ENCODE measurements around the gene OPHN1. TPM values are rescaled to one million over a fixed set of nuclear protein-coding genes. Genes with fewer than 3 reads are reported as not detected.
"Not testable (repeated sequence)": the region's sequence is repeated elsewhere in the genome, so short reads cannot be mapped to it uniquely, and the experiment has no call there.

Gene OPHN1
- total and polyA plus RNA-seq, 3 experiments from 2014 or later: 0.20 TPM; not detected in 2

- no peaks in the 10 kb centered on the region for H3K4me1 ChIP-seq (ENCODE audit: insufficient read depth, low read length)
- no peaks in the 10 kb centered on the region for H3K4me1 Mint-ChIP-seq
- H3K36me3 ChIP-seq (ENCODE audit: insufficient read depth, low read length): no peaks in the 10 kb centered on the region
- no peak overlapping the region for H3K4me3 Mint-ChIP-seq
- ChIA-PET POLR2A (no interaction called here), CTCF (no interaction called here)
- no peak overlapping the region for H3K4me3 ChIP-seq (ENCODE audit: low read length)
- H3K27ac Mint-ChIP-seq: no peak overlapping the region
- no peak overlapping the region for H3K27ac ChIP-seq (ENCODE audit: low read depth, low read length)
- H3K27me3 ChIP-seq (ENCODE audit: insufficient read depth, low read length, poor library complexity, severe bottlenecking): no peaks in the 10 kb centered on the region
- no peaks in the 10 kb centered on the region for H3K9me3 Mint-ChIP-seq
- peaks cover 2 to 3% of the 10 kb centered on the region in 2 donors for H3K27me3 Mint-ChIP-seq
- no peak for DNase-seq
- H3K36me3 Mint-ChIP-seq: no peaks in the 10 kb centered on the region
- H3K9me3 ChIP-seq (ENCODE audit: low read length): no peaks in the 10 kb centered on the region
Measured at GRCh38 chrX:68403038-68403437, 30.3 kb downstream of the OPHN1 start.

- CTCF ChIA-PET: no interaction called here
- no peaks in the 10 kb centered on the region for H3K27me3 ChIP-seq (ENCODE audit: insufficient read depth, low read length, poor library complexity, severe bottlenecking)
- no peak overlapping the region for H3K27ac Mint-ChIP-seq
- no peak overlapping the region for H3K27ac ChIP-seq (ENCODE audit: low read depth, low read length)
- H3K4me1 ChIP-seq (ENCODE audit: insufficient read depth, low read length): no peaks in the 10 kb centered on the region
- no peaks in the 10 kb centered on the region for H3K4me1 Mint-ChIP-seq
- H3K9me3 Mint-ChIP-seq: no peaks in the 10 kb centered on the region
- no peaks in the 10 kb centered on the region for H3K36me3 Mint-ChIP-seq
- H3K27me3 Mint-ChIP-seq: peaks cover 2 to 3% of the 10 kb centered on the region in 2 donors
- H3K4me3 Mint-ChIP-seq: no peak overlapping the region
- POLR2A ChIA-PET: no interaction called here
- DNase-seq: no peak
- H3K4me3 ChIP-seq (ENCODE audit: low read length): no peak overlapping the region
- H3K36me3 ChIP-seq (ENCODE audit: insufficient read depth, low read length): no peaks in the 10 kb centered on the region
- H3K9me3 ChIP-seq (ENCODE audit: low read length): no peaks in the 10 kb centered on the region
Measured at GRCh38 chrX:68402094-68402493, 31.2 kb downstream of the OPHN1 start.

- H3K4me1 ChIP-seq (ENCODE audit: insufficient read depth, low read length): no peaks in the 10 kb centered on the region
- Mint-ChIP-seq H3K4me3 (no peak overlapping the region), H3K36me3 (no peaks in the 10 kb centered on the region), H3K27me3 (peaks cover 0 to 3% of the 10 kb centered on the region in 2 donors), H3K4me1 (no peaks in the 10 kb centered on the region), H3K27ac (no peak overlapping the region), H3K9me3 (no peaks in the 10 kb centered on the region)
- CTCF ChIA-PET: no interaction called here
- no peak overlapping the region for H3K27ac ChIP-seq (ENCODE audit: low read depth, low read length)
- H3K27me3 ChIP-seq (ENCODE audit: insufficient read depth, low read length, poor library complexity, severe bottlenecking): no peaks in the 10 kb centered on the region
- POLR2A ChIA-PET: no interaction called here
- H3K9me3 ChIP-seq (ENCODE audit: low read length): no peaks in the 10 kb centered on the region
- H3K4me3 ChIP-seq (ENCODE audit: low read length): no peak overlapping the region
- DNase-seq: no peak
- H3K36me3 ChIP-seq (ENCODE audit: insufficient read depth, low read length): no peaks in the 10 kb centered on the region
Measured at GRCh38 chrX:68398291-68398690, 35.0 kb downstream of the OPHN1 start.

- Histone ChIP-seq H3K27me3 (ENCODE audit: insufficient read depth, low read length, poor library complexity, severe bottlenecking) (no peaks in the 10 kb centered on the region), H3K4me3 (ENCODE audit: low read length) (no peak overlapping the region), H3K9me3 (ENCODE audit: low read length) (no peaks in the 10 kb centered on the region), H3K4me1 (ENCODE audit: insufficient read depth, low read length) (no peaks in the 10 kb centered on the region), H3K36me3 (ENCODE audit: insufficient read depth, low read length) (no peaks in the 10 kb centered on the region), H3K27ac (ENCODE audit: low read depth, low read length) (no peak overlapping the region)
- Mint-ChIP-seq H3K27me3 (peaks cover 0 to 3% of the 10 kb centered on the region in 2 donors), H3K4me1 (no peaks in the 10 kb centered on the region), H3K4me3 (no peak overlapping the region), H3K36me3 (no peaks in the 10 kb centered on the region), H3K27ac (no peak overlapping the region), H3K9me3 (no peaks in the 10 kb centered on the region)
- ChIA-PET POLR2A (no interaction called here), CTCF (no interaction called here)
- DNase-seq: no peak
Measured at GRCh38 chrX:68396953-68397352, 36.3 kb downstream of the OPHN1 start.

GRCh38 chrX:68389419-68389960 is 43.8 kb downstream of the OPHN1 start:
- POLR2A ChIA-PET; H3K36me3 ChIP-seq (ENCODE audit: insufficient read depth, low read length); DNase-seq; H3K36me3 Mint-ChIP-seq; H3K27ac ChIP-seq (ENCODE audit: low read depth, low read length); H3K4me1 ChIP-seq (ENCODE audit: insufficient read depth, low read length); H3K4me1 Mint-ChIP-seq; CTCF ChIA-PET; H3K9me3 Mint-ChIP-seq; H3K27me3 Mint-ChIP-seq; H3K27me3 ChIP-seq (ENCODE audit: insufficient read depth, low read length, poor library complexity, severe bottlenecking); H3K27ac Mint-ChIP-seq; H3K9me3 ChIP-seq (ENCODE audit: low read length); H3K4me3 Mint-ChIP-seq; H3K4me3 ChIP-seq (ENCODE audit: low read length): not testable (repeated sequence)

GRCh38 chrX:68387776-68388175 is 45.5 kb downstream of the OPHN1 start:
- no peak overlapping the region for H3K27ac ChIP-seq (ENCODE audit: low read depth, low read length)
- no peak overlapping the region for H3K27ac Mint-ChIP-seq
- peaks cover 2 to 3% of the 10 kb centered on the region in 2 donors for H3K27me3 Mint-ChIP-seq
- H3K4me3 ChIP-seq (ENCODE audit: low read length): no peak overlapping the region
- H3K9me3 ChIP-seq (ENCODE audit: low read length): no peaks in the 10 kb centered on the region
- no peaks in the 10 kb centered on the region for H3K36me3 Mint-ChIP-seq
- DNase-seq: no peak
- H3K27me3 ChIP-seq (ENCODE audit: insufficient read depth, low read length, poor library complexity, severe bottlenecking): no peaks in the 10 kb centered on the region
- no peaks in the 10 kb centered on the region for H3K4me1 ChIP-seq (ENCODE audit: insufficient read depth, low read length)
- no peak overlapping the region for H3K4me3 Mint-ChIP-seq
- H3K36me3 ChIP-seq (ENCODE audit: insufficient read depth, low read length): no peaks in the 10 kb centered on the region
- no peaks in the 10 kb centered on the region for H3K4me1 Mint-ChIP-seq
- CTCF ChIA-PET: no interaction called here
- H3K9me3 Mint-ChIP-seq: no peaks in the 10 kb centered on the region
- POLR2A ChIA-PET: no interaction called here

- H3K27me3 Mint-ChIP-seq: peaks cover 5 to 8% of the 10 kb centered on the region in 2 donors
- Histone ChIP-seq H3K4me1 (ENCODE audit: insufficient read depth, low read length) (no peaks in the 10 kb centered on the region), H3K27ac (ENCODE audit: low read depth, low read length) (no peak overlapping the region), H3K27me3 (ENCODE audit: insufficient read depth, low read length, poor library complexity, severe bottlenecking) (no peaks in the 10 kb centered on the region), H3K36me3 (ENCODE audit: insufficient read depth, low read length) (no peaks in the 10 kb centered on the region), H3K9me3 (ENCODE audit: low read length) (no peaks in the 10 kb centered on the region), H3K4me3 (ENCODE audit: low read length) (no peak overlapping the region)
- no peaks in the 10 kb centered on the region for H3K9me3 Mint-ChIP-seq
- no peak overlapping the region for H3K27ac Mint-ChIP-seq
- H3K36me3 Mint-ChIP-seq: no peaks in the 10 kb centered on the region
- no peak overlapping the region for H3K4me3 Mint-ChIP-seq
- POLR2A ChIA-PET: no interaction called here
- DNase-seq: no peak
- H3K4me1 Mint-ChIP-seq: no peaks in the 10 kb centered on the region
- CTCF ChIA-PET: no interaction called here
Measured at GRCh38 chrX:68383540-68383939, 49.8 kb downstream of the OPHN1 start.

GRCh38 chrX:68377579-68377978 is 55.7 kb downstream of the OPHN1 start:
- H3K4me3 Mint-ChIP-seq, H3K4me1 Mint-ChIP-seq, POLR2A ChIA-PET: not testable (repeated sequence)

GRCh38 chrX:68376373-68376772 is 56.9 kb downstream of the OPHN1 start:
- Histone ChIP-seq H3K36me3 (ENCODE audit: insufficient read depth, low read length) (no peaks in the 10 kb centered on the region), H3K4me1 (ENCODE audit: insufficient read depth, low read length) (no peaks in the 10 kb centered on the region), H3K27ac (ENCODE audit: low read depth, low read length) (no peak overlapping the region), H3K27me3 (ENCODE audit: insufficient read depth, low read length, poor library complexity, severe bottlenecking) (no peaks in the 10 kb centered on the region), H3K9me3 (ENCODE audit: low read length) (no peaks in the 10 kb centered on the region), H3K4me3 (ENCODE audit: low read length) (no peak overlapping the region)
- ChIA-PET POLR2A (no interaction called here), CTCF (no interaction called here)
- H3K9me3 Mint-ChIP-seq: no peaks in the 10 kb centered on the region
- H3K36me3 Mint-ChIP-seq: no peaks in the 10 kb centered on the region
- H3K27me3 Mint-ChIP-seq: peaks cover under 1 to 3% of the 10 kb centered on the region in 2 donors
- H3K4me1 Mint-ChIP-seq: no peaks in the 10 kb centered on the region
- no peak for DNase-seq
- H3K27ac Mint-ChIP-seq: no peak overlapping the region
- no peak overlapping the region for H3K4me3 Mint-ChIP-seq

More at GRCh38 chrX:68377579-68377978, 55.7 kb downstream of the OPHN1 start:
- H3K27ac Mint-ChIP-seq; H3K4me3 ChIP-seq (ENCODE audit: low read length); H3K36me3 Mint-ChIP-seq; H3K27me3 ChIP-seq (ENCODE audit: insufficient read depth, low read length, poor library complexity, severe bottlenecking); H3K36me3 ChIP-seq (ENCODE audit: insufficient read depth, low read length); H3K4me1 ChIP-seq (ENCODE audit: insufficient read depth, low read length); CTCF ChIA-PET; H3K27me3 Mint-ChIP-seq; H3K9me3 ChIP-seq (ENCODE audit: low read length); H3K9me3 Mint-ChIP-seq; H3K27ac ChIP-seq (ENCODE audit: low read depth, low read length); DNase-seq: not testable (repeated sequence)

Measured in CD8-positive, alpha-beta memory T cell (primary cell).